Iris pigment epithelial cell (primary cell): Measurements from ENCODE around the gene E2F1.

Source experiments
- DNase-seq: peaks from one replicate; pipeline ENCODE4 v3.0.0-alpha.2; 2011; ENCODE audit warnings: low read depth

E2F1 gene

DNA sequence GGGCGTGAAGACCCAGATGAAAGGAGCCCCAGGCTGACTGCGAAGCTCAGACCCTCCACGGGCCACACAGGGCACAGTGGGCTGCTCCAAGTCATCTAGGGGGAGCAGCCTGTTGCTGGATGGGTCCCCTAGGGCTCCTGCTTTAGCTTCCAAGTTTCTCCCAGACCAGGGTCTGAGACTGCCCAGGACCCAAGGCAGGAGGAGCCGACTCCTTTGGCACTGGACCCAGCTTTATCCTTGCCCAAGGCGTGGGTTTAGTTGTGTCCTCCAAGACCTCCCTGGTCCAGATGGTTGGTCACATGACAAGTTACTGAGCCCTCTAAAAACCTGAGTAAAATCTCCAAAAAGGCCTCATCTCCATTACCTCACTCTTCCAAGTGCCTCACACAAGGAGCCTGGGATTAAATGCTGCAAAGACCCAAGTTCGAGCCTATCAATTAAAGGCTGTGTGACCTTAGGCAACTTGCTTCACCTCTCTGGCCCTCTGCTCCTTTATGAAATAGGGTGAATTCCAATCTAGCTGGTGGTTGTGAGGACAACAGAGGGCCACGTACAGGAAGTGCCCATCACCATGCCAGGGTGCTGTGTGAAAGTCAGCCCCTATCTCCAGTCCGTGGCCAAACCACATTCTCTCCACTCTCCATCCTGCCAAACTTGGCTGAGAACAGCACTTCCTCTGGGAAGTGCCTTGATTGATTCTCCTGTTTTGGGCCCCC lies 14.5 kb downstream of the E2F1 start:
- DNase-seq: no peak

DNA sequence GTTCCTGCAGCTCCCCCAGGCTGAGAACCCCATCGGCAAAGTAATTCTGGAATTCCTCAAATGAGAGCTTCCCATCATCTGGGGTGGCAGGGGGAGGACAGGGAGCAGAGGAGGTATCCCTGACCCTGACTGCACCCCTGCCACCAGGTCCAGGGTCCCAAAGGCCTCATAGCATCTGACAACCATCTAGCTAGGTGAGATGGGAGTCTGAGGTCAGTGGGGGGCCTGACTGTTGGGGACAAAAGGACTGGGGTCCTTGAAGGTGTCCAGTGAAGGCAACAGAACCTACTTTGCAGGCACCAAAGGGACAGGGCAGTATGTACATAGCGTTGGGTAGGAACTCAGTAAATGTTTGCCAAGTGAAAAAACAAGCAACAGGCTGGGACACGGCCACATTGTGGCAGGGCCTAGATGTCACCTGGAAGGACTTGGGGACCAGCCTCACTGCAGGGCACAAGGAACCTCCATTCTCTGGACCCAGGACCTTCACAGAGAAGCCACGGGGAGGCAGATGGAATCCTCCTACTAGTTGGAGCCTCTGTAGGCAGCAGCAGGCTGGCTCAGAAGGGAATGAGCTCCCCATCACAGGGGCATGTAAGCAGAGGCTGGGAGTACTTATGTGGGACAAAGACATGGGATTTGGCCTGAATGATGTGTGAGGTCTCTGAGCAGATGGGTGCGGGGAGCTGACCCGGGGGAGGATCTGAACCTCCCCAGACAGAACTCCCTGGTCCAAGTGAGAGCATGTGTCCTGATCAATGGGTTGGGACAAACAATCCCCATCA lies 15.3 kb downstream of the E2F1 start:
- DNase-seq: no peak

DNA sequence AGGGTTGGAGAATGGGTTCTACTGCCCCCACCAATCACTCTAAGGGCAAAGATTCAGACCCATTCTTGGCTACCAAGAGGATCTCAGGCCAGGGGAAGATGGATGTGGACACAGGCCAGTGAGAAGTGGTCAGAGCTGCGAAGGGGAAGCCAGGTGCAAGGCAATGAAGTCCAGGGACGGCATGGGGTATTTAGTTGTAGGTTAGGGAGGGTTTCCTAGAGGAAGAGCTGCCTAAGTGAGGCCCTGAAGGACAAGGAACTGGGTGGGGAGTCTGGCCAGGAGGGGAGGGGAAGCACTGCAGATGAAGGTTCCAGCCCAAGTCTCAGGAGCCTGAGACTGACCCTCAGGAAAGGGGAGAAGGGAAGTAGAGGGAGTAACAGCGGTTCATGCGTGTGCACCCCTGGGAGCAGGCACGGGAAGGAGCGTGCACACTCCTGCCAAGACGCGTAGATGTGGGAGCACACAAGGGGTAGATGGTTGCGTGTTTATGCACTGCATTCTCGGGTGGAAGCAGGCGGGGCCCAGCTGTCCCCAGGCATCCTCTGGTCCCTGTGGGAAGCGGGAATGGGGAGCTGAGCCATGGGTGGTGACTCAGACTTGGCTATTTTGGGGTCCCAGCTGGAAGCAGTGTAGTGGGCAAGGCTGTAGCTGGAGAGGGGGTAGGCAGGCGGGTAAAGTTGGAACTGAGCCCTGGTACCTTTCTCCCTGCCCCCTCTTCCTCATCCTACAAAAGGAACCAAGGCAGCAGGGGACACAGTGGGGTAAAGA lies 16.1 kb downstream of the E2F1 start:
- DNase-seq: no peak

DNA sequence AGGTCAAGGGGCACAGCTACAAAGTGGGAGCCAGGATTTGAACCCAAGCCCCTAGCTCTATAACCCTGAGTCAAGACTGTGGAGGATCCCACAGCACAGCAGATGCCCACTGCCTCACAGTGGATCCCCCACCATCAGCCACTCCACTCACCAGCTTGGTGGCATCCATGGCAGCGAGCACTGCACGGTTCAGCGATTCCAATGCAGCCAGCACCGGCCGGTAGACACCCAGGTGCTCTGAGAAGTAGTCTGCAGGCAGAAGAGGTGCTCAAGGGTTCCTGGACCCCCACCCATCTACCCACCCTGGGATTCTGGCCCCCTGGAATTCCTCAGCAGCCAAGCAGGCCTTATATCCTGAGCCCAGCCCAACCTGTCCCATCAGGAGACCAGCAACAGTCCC lies 17.0 kb downstream of the E2F1 start:
- no peak for DNase-seq

DNA sequence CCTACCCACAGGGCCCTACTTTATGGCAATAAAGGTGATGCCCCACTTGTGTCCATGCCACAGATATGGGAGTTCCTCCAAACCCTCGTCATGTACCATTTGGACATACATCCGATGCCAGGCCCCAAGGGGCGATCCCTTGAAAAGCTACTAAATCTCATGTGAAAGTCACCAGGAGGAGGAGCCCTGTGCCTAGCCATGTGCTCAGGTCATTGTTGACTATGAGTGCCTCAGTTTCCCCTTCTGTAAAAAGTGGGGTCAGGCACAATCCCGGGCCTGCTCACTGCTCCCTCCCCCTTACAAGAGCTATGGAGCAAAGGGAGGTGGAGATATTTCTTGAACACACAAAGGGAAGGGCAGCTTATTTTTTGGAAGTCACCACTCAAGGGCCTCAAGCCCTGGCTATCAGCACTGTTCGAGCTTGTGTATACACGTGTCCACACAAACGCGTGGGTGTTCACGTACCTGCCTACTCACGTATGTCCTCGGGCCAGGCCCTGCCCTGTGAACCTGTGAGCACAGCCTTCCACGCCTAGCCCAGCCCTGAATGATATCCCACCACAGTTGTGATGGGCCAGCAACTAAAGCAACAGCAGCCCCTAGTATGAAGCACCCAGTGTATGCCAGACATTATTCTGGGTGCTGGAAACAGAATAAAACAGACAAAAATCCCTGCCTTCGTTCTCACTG lies 17.6 kb downstream of the E2F1 start:
- DNase-seq: no peak

DNA sequence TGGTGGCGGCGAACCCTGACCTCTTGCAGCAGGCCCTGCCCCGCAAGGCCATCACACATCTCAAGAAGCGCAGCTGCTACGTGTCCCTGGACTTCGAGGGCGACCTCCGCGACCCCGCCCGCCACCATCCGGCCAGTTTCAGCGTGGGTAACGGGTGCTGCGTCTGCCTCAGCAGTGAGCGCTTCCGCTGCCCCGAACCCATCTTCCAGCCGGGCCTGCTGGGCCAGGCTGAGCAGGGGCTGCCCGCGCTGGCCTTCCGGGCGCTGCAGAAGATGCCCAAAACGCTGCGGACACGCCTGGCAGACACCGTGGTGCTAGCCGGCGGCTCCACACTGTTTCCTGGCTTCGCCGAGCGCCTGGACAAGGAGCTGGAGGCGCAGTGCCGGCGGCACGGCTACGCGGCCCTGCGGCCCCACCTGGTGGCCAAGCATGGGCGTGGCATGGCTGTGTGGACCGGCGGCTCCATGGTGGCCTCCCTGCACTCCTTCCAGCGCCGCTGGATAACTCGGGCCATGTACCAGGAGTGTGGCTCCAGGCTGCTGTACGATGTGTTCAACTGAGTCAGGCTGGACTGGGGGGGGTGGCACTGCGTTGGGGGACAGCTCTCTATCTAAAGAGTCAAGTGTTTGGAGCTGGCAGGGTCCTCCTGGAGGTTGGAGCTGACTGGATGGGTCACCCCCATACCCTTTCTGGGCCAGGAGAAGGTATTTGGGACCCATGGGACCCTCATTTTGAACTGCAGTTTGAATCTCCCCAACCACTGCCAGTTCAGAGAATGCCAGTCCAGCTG lies 18.3 kb downstream of the E2F1 start:
- peak; percentile 77 for DNase-seq

DNA sequence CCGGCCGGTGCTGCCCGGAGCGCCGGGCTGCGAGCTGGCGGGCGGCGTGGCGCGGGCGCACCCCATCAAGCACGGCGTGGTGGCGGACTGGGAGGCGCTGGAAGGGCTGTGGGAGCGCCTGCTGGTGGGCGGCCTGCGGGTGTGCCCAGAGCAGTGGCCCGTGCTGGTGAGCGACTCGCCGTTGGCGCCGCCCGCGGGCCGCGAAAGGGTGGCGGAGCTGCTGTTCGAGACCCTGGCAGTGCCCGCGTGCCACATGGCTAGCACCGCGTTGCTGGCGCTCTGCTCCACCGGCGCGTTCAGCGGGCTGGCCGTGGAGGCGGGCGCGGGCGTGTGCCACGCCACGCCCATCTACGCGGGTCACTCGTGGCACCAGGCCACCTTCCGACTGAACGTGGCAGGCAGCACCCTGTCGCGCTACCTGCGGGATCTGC lies 18.9 kb downstream of the E2F1 start:
- no peak for DNase-seq

DNA sequence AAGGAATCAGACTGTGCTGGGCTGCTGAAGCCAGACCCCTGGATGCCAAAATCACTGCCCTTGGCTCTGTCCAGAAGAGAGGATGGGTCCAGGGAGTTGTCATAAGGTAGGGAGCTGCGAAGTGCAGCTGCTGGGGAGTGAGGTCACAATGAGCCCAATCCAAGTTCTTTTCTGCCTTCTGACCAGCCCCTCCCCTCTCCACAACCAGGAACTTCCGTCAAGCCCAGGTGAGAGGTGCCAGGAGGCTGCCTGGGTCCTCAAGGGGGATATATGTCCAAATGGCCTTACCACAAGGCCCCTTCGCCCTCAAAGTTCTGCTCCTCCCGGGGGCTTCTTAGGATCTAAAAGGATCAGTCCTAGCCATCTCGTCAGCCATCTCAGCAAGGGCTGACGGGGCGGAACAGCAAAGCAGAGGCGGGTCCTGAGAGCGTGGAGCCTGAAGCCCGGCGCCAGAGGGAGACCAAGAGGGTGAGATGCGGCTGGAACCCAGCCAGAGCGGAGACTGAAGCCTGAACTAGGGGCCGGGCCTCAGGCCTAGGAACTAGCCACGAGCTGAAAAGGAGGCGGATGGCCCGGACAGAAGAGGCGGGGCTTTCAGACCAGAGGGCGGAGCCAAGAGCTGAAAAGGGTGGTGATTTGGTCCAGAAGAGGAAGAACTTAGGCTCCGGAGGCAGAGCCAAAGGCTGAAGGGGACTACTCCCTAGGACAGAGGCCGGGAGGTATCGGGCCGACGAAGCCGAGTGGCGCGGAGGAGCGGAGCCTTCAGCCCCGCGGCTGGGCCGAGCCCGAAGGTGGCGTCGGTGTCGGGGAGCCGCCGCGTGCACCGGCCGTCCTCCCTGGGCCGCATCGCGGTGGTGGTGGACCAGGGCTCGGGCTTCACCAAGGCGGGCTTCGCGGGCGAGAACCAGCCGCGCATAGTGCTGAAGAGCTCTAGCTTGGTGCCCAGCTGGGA lies 19.6 kb downstream of the E2F1 start, which contains the start of gene ACTL10:
TSS of gene ACTL10 (plus strand) at position 651 of the 952 bp plus-strand sequence. CDS start 555 bp downstream, outside the sequence.
- peak; percentile 98 for DNase-seq

DNA sequence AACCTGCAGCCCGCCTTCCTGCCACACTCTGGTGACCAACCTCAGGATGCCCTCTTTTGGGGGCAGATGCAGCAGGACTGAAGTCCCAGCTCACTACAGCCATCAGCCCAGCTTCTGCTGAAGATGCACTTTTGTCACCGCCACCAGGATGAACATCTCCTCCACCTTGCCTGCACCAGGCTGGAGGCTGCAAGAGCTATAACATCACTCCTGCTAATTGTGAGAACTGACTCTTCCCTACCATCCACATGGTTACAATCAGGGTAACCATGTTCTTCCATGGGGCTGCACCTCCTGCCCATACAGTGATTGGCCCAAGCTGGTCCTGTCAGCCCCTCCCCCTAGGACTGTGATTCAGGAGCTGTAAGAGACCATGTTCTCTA lies 21.4 kb downstream of the E2F1 start:
- peak; percentile 20 for DNase-seq

DNA sequence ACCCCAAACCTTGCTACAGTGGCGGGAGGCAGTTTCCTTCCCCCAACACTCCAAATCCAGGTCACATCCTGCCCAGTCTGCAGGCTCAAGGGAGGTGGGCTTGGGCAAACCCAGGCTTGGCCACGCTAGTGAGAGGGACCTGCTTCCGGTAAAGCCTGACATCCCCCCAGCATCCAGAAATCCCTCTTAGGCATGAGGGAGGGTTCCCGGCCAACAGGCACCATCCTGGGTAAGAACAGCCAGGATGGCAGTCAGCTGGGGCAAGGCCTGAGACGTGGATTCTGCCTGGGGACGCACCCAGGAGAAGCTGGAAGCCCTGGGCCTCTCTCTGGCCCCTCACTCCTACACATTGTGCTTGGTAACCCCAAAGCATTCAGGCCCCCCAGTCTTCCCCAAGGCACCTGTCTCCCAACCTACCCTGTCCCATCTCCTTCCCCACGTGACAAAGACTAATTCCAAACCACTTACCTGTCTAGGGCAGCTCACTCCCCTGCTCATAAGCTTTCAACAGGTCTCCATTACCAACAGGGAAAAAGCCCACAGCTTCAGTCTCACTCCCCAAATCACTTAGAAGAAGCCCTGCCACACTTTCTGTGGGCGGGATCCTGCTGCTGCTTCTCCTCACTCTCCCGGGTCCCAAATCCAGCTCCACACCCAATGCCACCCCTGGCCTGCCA lies 22.0 kb downstream of the E2F1 start:
- no peak for DNase-seq

DNA sequence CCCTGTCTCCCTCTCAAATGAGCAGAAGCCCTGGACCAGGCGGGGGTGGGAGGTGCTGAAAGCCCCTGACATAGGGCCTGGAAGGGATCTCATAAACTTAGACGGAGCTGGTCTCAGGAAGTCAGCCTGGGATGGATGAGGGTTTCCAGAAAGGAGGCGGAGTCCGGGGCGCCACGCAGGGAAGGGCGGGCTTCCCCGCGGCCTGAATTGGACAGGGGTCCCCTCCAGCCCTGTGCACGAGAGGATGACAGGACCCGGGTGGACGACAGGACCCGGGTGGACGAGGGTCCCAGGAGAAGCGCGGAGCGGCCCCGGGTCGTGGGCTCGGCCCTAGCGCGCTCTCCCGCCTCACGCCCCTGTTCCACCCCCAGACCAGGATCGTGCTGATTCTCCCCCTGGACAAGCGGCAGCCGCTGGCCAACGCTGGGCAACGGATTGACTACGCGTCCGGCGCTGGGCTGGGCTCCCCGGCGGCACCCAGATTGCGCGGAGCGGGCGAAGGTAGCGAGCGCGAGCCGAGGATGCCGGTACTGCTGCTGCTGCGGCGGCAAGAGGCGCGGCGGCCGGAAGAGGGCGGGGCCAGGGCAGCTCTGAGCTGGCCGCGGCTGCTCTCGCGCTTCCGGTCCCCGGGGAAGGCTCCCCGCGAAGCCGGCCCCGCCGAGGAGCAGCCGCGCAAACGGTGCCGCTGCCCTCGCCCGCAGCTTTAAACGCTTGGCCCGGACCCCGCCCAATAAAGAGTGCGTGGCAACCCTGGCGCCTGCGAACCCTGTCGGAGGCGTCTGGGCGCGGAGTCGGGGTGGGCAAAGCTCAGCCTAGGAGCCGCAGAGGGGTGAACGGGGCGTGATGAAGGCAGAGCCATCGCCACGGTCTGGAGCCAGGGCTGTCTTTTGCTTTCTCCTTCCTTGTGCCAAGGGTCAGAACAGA lies 22.8 kb downstream of the E2F1 start:
- DNase-seq: peak; percentile 78

DNA sequence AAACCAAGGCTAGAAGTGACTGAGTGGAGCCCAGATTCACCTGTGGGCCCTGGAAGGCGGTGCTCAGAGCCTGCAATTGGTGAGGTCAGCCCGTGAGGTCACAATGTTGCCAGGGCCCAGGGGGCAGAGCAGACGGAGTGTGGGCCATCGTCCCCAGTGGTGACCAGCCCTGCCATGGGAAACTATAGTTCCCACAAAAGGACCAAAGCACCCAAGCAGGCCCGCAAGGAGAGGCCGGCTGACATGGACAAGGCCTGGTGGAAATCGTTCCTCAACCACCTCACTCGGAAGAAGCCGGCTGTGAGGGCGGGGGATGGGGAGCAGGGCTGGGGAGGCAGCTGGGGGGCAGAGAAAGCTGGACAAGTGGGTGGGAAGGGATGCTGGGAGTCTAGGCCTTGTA lies 24.0 kb downstream of the E2F1 start, which contains the start of gene C20orf144:
TSS of gene C20orf144 (plus strand) at position 156 of the 400 bp plus-strand sequence. CDS start at position 175, 19 bp downstream.
- DNase-seq: no peak

DNA sequence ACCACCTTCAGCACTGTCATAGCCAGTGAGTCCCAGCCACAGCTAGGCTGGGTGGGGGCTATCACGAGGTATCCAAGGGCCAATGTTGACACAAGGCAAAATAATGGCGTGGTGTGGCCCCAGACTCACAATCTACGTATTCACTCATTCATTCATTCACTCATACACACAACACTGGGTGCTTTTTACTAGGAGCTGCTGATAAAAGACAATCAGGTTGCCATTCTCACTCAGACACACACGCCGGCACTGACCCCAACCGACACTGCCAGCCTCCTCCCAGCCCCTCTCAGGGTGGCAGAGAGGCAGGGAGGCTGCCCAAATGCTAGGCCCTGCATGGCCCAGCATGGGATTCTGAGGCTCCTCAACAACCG lies 25.5 kb downstream of the E2F1 start:
- DNase-seq: no peak

DNA sequence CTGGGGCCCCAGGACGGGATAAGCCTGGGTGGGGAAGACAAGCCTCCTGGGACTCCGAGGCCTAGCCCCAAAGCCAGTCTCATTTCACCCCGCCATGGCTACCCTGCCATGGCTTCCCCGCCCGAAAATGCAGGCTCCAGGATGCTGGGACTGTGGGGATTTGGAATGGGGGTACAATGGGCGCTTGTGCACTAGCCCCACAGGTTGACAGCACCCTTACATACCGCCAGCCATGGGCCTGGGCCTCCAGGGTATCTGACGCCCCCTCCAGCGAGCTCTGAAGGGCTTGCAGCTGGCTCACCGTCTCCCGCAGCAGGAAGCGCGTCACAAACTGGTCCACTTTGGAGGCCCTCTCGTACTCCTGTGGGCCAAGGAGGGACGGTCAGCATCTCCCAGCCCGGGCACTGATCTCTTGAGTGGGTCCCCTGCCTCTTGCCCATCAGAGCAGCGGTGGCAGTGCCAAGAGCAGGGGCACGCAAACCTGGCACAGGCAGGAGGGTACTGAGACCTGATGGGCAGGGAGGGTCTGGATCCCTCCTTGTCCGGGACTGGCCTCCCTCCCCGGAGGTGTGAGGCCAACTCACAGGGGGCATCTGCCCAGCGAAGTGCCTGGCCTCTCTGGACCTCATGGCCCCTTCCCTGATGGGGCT lies 26.0 kb downstream of the E2F1 start:
- DNase-seq: no peak

DNA sequence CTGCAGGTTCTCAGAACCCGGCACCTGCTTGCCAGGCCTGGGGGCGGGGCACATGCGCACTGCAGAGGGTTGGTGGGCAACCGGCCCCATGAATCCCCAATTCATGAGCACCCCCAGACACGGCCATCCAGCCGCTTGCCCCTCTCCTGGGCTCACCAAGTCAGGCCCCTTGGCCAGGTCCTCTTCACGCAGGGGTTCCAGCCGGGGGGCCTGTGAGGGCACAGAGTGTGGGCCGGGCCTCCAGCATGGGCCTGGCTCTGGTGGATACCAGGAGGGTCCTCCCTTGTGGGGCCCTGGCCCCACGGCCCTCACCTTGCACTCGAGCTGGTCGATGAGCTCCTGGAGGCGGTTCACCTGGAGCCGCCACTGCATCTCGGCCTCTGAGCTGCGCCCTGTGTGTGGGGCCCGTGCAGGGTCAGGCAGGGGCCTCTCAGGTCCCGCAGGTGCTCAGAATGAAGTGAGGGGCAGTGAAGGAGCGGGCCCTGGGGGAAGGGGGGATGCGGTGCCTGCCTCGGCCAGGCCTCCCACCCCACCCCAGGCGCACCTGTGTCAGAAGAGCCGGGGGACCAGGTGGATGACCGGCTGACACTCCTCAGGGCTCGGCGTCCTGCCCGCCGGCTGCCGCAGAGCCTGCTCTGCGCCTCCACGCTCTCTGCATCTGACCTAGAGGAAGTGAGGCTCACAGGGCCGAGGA lies 26.7 kb downstream of the E2F1 start:
- DNase-seq: no peak

DNA sequence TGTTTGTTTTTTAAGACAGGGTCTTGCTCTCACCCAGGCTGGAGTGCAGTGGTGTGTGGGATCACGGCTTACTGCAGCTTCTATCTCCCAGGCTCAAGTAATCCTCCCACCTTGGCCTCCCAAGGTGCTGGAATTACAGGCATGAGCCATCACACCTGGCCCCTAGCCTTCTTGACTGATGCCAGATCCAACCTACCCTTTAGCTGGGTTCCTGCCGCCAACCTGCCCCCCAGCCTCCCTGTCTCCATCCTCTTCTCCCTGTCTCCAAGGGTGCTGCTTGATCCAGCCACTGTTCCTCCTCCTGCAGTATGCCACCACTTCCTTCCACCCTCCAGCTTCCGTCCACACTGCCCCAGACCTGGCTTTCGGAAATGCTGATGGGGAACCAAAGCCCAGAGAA lies 27.3 kb downstream of the E2F1 start:
- DNase-seq: no peak

DNA sequence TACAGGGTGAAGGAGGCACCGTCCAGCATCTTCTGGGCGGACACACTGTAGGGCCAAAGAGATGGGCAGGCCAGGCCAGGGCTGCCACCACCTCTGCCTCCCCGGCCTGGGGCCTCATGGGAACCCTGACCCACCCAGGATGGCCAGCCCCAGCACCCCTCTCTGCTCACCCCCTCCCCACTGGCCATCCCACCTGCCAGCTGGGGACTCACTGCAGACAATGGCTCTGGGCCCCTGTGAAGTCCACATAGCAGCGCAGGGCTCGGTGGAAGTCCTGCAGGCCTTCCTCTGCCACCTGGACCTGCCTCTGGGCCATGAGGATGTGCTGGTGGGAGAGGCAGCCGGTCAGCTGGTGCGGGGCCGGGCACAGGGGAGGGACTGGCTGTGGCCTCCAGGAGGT lies 27.7 kb downstream of the E2F1 start:
- DNase-seq: no peak
